C4-2B (cell line): ENCODE measurements around the gene DUSP18.

Experiments used
- CTCF ChIP-seq: fragments of 450-650 bp; conservative IDR thresholded peaks from 2 replicates; pipeline ENCODE4 v1.5.1; 2017; ENCODE audit warnings: mild to moderate bottlenecking
- ZFX ChIP-seq: fragments of 450-650 bp; IDR thresholded peaks from 2 replicates; pipeline ENCODE4 v1.6.1; 2017

GRCh38 chr22:30627471-30627870 lies 40.2 kb downstream of the DUSP18 start:
- no peak for TF ChIP-seq CTCF
- no peak for TF ChIP-seq ZFX
